Endothelial cell (in vitro differentiated cells): ENCODE measurements around the gene RAPGEF3. TPM values are rescaled to one million over a fixed set of nuclear protein-coding genes. Genes with fewer than 3 reads are reported as not detected.

ENCODE experiments used
- DNase-seq: peaks from one replicate; pipeline ENCODE4 v3.0.0; 2021; ENCODE audit warnings: low spot score
- H3K27ac Mint-ChIP-seq: one replicate; pipeline ENCODE4 v1.8.0; 2021; ENCODE audit warnings: mixed read lengths, inconsistent platforms; ENCODE audit not compliant: unreplicated experiment
- H3K27me3 Mint-ChIP-seq: one replicate; pipeline ENCODE4 v1.8.0; 2021; ENCODE audit warnings: mild to moderate bottlenecking, moderate library complexity, mixed read lengths, inconsistent platforms; ENCODE audit not compliant: unreplicated experiment
- H3K36me3 Mint-ChIP-seq: one replicate; pipeline ENCODE4 v1.8.0; 2021; ENCODE audit warnings: mild to moderate bottlenecking, low read depth, mixed read lengths, inconsistent platforms; ENCODE audit not compliant: unreplicated experiment
- H3K4me1 Mint-ChIP-seq: one replicate; pipeline ENCODE4 v1.8.0; 2021; ENCODE audit warnings: mild to moderate bottlenecking, mixed read lengths, inconsistent platforms; ENCODE audit not compliant: unreplicated experiment
- H3K4me3 Mint-ChIP-seq: one replicate; pipeline ENCODE4 v1.8.0; 2021; ENCODE audit warnings: mild to moderate bottlenecking, mixed read lengths, inconsistent platforms; ENCODE audit not compliant: unreplicated experiment
- H3K9me3 Mint-ChIP-seq: one replicate; pipeline ENCODE4 v1.8.0; 2021; ENCODE audit warnings: mixed read lengths, inconsistent platforms; ENCODE audit not compliant: unreplicated experiment
- total RNA-seq: library from RNA; stranded (reverse); fragmentation: NEBNext Ultra II Directional; extraction: Animal tissue kit (Norgen Biotek cat#: 25700); gene quantifications from one replicate; pipeline ENCODE4 v1.2.1, GENCODE V29; 2021; ENCODE audit not compliant: unreplicated experiment
- TF ChIP-seq, protein P1 (sequence below): fragments of 200-600 bp; sonication (generic); IDR thresholded peaks from one replicate; pipeline ENCODE4 v1.5.0; 2021; ENCODE audit warnings: antibody characterized with exemption; ENCODE audit not compliant: unreplicated experiment

Gene RAPGEF3
- total RNA-seq, 1 donor from 2014 or later: 81.5 TPM

DNA sequence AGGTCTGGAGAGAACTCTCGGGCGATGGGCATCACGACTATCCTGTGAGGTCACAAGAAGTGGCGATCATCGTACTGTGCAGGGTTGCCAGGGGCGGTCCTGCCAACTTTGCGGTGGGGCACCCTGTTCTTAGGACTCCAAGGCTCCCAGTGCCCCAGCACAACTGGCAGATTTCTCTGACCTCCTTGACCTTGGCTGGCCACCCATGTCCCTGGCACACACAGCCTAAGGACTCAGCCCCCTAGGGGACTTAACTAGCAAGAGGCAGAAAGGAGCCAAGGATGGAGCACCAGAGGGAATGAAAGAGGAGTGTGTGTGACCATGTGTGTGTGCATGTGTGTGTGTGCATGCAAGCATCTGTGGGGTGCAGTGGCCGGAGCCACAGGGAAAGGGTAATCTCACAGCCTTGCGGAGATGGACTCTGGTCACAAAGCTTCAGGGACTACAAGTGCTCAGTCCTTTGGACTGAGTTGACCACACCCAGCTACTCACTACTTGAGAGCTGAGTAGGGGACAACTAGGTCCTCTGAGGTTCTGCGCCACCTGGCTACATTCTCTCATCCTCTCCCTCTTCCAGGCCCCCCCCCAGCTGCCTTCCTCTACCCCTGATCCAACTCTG, 28.1 kb upstream of the RAPGEF3 start:
- DNase-seq: no peak
- peaks cover 2% of the 10 kb centered on the region for H3K4me1 Mint-ChIP-seq
- H3K27ac Mint-ChIP-seq: peak overlapping the region; percentile 36
- H3K27me3 Mint-ChIP-seq: peaks cover 39% of the 10 kb centered on the region
- no peaks in the 10 kb centered on the region for H3K9me3 Mint-ChIP-seq
- peak overlapping the region; percentile 59 for H3K4me3 Mint-ChIP-seq
- TF ChIP-seq, protein P1, sequence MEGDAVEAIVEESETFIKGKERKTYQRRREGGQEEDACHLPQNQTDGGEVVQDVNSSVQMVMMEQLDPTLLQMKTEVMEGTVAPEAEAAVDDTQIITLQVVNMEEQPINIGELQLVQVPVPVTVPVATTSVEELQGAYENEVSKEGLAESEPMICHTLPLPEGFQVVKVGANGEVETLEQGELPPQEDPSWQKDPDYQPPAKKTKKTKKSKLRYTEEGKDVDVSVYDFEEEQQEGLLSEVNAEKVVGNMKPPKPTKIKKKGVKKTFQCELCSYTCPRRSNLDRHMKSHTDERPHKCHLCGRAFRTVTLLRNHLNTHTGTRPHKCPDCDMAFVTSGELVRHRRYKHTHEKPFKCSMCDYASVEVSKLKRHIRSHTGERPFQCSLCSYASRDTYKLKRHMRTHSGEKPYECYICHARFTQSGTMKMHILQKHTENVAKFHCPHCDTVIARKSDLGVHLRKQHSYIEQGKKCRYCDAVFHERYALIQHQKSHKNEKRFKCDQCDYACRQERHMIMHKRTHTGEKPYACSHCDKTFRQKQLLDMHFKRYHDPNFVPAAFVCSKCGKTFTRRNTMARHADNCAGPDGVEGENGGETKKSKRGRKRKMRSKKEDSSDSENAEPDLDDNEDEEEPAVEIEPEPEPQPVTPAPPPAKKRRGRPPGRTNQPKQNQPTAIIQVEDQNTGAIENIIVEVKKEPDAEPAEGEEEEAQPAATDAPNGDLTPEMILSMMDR: no peak
- peaks cover 64% of the 10 kb centered on the region for H3K36me3 Mint-ChIP-seq

DNA sequence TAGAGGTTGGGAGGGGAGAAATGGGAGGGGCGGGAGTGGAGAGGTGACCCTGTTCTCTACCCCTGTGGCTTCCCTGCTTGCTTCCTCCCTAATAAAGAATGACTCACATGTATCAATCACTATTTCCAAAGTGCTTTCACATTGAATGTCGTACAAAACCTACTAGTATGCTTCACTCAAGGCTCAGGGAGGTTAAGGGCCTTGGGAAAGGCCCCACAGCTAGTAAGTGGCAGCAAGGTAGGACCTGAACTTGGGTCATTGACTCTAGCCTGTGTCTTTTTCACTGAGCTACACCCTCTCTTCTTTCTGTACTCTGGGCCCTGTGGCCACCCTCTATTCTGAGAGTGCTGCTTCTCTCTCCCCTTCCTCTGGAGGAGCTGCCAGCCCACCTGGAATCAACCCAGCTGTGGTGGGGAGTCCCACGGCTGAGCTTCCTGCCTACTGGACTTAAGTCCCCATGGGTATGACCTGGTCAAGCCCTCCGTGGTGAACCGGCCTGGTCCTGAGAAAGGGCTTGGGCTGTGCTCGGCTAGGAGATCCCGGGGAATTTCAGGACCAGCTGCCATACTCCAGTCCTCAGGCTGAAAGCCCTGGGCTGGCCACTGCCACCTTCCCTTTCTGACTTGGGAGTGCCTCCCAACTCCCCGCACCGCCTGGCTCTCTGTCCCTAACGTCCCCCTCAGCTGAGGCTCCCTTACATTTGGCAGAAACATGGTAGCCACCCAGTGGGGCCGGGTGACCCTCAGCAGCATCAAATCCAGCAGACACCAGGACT, 27.4 kb upstream of the RAPGEF3 start:
- peaks cover 68% of the 10 kb centered on the region for H3K36me3 Mint-ChIP-seq
- DNase-seq: no peak
- peaks cover 6% of the 10 kb centered on the region for H3K4me1 Mint-ChIP-seq
- peak overlapping the region; percentile 36 for H3K27ac Mint-ChIP-seq
- H3K27me3 Mint-ChIP-seq: peaks cover 42% of the 10 kb centered on the region
- H3K4me3 Mint-ChIP-seq: peak overlapping the region; percentile 59
- TF ChIP-seq, protein P1: no peak
- no peaks in the 10 kb centered on the region for H3K9me3 Mint-ChIP-seq

DNA sequence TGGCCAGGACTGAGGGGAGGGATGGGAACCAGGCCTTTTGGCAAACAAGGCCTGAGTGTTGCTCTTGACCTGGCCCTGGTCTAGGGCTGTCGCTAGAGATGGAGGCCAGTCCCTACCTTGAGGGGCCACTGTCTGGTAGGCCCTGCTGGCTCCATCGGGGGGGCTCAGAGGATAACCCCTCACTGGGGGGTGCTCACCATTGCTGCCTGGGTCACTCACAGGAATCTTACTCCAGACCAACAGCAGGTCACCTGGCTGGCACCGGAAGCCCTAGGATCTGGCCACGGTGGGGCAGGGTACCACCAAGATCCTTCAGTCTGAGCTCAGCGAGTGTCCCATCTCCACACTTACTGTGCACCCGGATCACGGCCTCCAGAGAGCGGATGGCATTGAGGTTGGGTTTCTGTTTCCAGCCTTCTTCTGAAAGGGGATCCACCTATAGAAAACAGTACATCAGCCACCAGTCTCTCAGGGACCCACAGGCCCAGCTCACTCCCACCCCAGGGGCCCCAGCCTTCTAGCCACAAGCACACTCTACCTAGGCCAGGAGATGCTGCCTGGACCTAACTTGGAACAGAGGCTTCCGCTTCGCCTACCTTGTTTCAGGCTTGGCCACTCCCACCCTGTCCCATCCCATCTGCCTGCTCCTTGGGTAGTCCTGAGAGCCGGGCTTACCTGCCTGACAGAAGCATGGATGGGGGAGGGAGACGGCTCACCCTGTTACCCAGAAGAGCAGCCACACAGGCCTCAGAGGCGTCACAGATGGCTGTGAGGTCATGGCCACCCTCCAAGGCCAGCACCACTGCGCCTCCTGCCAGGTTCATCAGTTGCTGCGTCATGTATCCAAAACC, 26.6 kb upstream of the RAPGEF3 start:
- TF ChIP-seq, protein P1: no peak

DNA sequence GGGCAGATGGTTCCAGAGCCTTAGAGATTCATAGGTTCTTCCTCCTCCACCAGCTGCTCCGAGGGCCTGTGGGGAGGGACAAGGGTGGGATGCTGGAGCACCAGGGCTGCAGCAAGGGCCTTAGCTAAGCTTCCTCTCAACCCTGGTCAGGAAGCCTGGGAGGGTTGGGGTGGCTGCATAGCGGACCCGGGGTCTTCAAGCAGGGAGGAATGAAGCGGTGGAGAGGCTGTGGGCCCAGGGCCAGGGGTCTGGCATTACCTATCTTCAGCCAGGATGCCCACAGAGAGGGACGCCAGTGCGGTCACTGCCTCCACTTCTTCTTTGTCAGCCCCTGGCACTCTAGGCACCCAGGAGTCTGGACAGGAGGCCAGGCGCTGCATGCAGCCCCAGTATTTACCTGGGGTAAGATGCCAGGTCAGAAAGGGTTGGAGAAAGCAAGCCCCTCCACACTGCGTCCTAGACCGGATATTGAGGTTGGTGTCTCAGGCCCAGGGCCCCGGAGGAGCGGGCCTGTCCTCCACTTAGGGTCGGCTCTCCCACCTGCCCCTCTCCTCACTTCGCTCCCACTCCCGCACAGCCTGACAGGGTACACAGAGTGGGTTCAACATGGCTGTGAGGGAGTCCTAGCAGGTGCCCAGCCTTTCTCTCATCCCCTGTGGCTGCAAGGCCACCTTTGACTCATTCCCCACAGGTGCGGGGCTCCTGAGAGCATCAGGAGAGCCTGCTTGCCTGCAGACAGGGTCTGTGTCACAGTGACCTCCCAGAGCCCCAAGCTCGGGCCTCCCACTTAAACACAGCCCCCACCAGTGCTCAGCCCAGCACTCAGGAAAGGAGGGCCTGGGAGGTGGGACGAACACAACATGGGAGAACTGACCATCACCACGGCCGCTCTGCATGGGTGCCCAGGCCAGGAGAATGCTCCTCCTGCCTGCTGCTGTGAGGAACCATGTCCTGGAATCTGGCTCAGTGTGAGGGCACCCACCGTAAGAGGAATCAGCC, 25.4 kb upstream of the RAPGEF3 start:
- Mint-ChIP-seq H3K9me3 (no peaks in the 10 kb centered on the region), H3K27me3 (peaks cover 42% of the 10 kb centered on the region), H3K4me3 (no peak overlapping the region), H3K27ac (peak overlapping the region; percentile 42), H3K36me3 (peaks cover 57% of the 10 kb centered on the region), H3K4me1 (peaks cover 14% of the 10 kb centered on the region)
- no peak for DNase-seq
- TF ChIP-seq, protein P1: no peak

More for the DNA sequence above, 26.6 kb upstream of the RAPGEF3 start:
- H3K27ac Mint-ChIP-seq: peak overlapping the region; percentile 70
- H3K4me1 Mint-ChIP-seq: peaks cover 11% of the 10 kb centered on the region
- peaks cover 63% of the 10 kb centered on the region for H3K36me3 Mint-ChIP-seq
- peaks cover 43% of the 10 kb centered on the region for H3K27me3 Mint-ChIP-seq
- no peaks in the 10 kb centered on the region for H3K9me3 Mint-ChIP-seq
- no peak for DNase-seq
- peak overlapping the region; percentile 76 for H3K4me3 Mint-ChIP-seq
